Psoas muscle (tissue), 8 donors: ENCODE data around the gene ANGPT4. TPM values are rescaled to one million over a fixed set of nuclear protein-coding genes. Genes with fewer than 3 reads are reported as not detected.

Experiments used
- ATAC-seq, 4 donors: fragments of 200-7000 bp; cut with Tn5 transposase; one replicate each; pipeline ENCODE4 v1.9.1; 2020; ENCODE audit warnings: moderate library complexity in 3 of 4, mild to moderate bottlenecking in 2 of 4
- DNase-seq, 2 donors: peaks; one replicate each; pipeline ENCODE4 v3.0.0-alpha.2; 2020
- H3K27ac ChIP-seq: fragments of 200-600 bp; one replicate; pipeline ENCODE4 v1.8.0; 2022
- H3K27me3 ChIP-seq, 3 donors: fragments of 200-600 bp in 1 of 3; one replicate each; pipeline versions ENCODE4 v1.6.1 to v1.8.0; 2013 to 2022; ENCODE audit warnings: low read length in 2 of 3, mild to moderate bottlenecking in 2 of 3, moderate library complexity in 1 of 3; ENCODE audit not compliant: insufficient read depth in 3 of 3
- H3K36me3 ChIP-seq, 2 donors: fragments of 200-600 bp in 1 of 2; one replicate each; pipeline versions ENCODE4 v1.6.1 to v1.8.0; 2013 to 2022; ENCODE audit warnings: low read depth in 1 of 2, mild to moderate bottlenecking in 1 of 2, moderate library complexity in 1 of 2; ENCODE audit not compliant: insufficient read depth in 1 of 2
- H3K4me1 ChIP-seq: fragments of 200-600 bp; one replicate; pipeline ENCODE4 v1.8.0; 2022
- H3K4me3 ChIP-seq: fragments of 200-600 bp; one replicate; pipeline ENCODE4 v1.8.0; 2022; ENCODE audit warnings: mild to moderate bottlenecking
- H3K9me3 ChIP-seq: fragments of 200-600 bp; one replicate; pipeline ENCODE4 v1.8.0; 2022
- WGBS, 3 donors: extraction: QIAGEN DNeasy Blood & Tissue Kit; methylation state at CpG; one replicate each; pipeline versions ENCODE4 v1.1.6 to v1.1.7; 2013; 5-methylcytosine and 5-hydroxymethylcytosine counted together
- intact Hi-C, 2 donors: fragments of 100-400 bp; cut with DNase I; formaldehyde crosslinking; loops; one replicate each; pipeline versions ENCODE4 v1.11.0 to v1.14.2; 2022
- polyA plus RNA-seq, 3 donors: library from polyadenylated mRNA; stranded (reverse); fragments of 200-250 nt; gene quantifications; one replicate each; pipeline ENCODE4 v1.2.3, GENCODE V29; 2013
- total RNA-seq, 4 donors: library from RNA; stranded (reverse); fragmentation: NEBNext Ultra II Directional in 2 of 4; extraction: Animal tissue kit (Norgen Biotek cat#: 25700) in 2 of 4; gene quantifications; one replicate each; pipeline versions ENCODE4 v1.2.1 to v1.2.4, GENCODE V29; 2021 to 2023
- TF ChIP-seq, protein P1 (sequence below): fragments of 200-600 bp; IDR thresholded peaks from one replicate; pipeline ENCODE4 v1.8.0; 2022; ENCODE audit warnings: antibody characterized with exemption
- donor health status: healthy with polysubstance abuse.
- donor health status: DM: no; HTN: no; CAD: no; lungs with moderate emphysema.
- donor health status: Bipolar disorder and iron deficiency.
- donor health status: healthy.
- donor health status: DM: yes; HTN: yes; CAD: no.
- donor health status: DM: no; HTN: no; CAD: no.
- donor health status: DM: no; HTN: no; CAD: no.
- donor health status: DM: yes; HTN: yes; CAD: no.

Gene ANGPT4
- total and polyA plus RNA-seq, 7 donors, result 0.03 to 0.14 (median 0.06) TPM; not detected in 2

DNA sequence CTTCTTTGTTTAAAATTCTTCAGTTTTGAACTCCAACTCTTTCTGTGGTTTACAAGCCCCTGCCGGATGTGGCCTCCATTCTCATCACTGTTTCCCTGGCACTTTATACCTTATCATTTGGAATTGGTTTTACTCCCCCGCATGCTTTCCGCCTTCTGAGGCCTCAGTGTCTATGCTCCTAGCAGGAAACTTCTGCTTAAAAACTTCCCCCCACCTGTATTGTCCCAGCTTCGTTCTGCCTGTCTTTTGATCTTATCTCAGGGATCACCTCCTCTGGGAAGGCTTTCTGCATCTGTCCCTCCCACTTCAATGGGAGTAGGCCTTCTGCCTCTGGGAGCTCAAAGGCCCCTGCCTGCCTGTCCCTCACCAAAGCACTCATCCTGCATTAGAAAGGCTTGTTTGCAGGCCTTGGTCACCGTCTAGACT is 3.4 kb upstream of the ANGPT4 start:
- ATAC-seq (no peak), DNase-seq (no peak)
- TF ChIP-seq, protein P1, sequence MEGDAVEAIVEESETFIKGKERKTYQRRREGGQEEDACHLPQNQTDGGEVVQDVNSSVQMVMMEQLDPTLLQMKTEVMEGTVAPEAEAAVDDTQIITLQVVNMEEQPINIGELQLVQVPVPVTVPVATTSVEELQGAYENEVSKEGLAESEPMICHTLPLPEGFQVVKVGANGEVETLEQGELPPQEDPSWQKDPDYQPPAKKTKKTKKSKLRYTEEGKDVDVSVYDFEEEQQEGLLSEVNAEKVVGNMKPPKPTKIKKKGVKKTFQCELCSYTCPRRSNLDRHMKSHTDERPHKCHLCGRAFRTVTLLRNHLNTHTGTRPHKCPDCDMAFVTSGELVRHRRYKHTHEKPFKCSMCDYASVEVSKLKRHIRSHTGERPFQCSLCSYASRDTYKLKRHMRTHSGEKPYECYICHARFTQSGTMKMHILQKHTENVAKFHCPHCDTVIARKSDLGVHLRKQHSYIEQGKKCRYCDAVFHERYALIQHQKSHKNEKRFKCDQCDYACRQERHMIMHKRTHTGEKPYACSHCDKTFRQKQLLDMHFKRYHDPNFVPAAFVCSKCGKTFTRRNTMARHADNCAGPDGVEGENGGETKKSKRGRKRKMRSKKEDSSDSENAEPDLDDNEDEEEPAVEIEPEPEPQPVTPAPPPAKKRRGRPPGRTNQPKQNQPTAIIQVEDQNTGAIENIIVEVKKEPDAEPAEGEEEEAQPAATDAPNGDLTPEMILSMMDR, result no peak
- Histone ChIP-seq H3K9me3 (no peaks in the 10 kb centered on the region), H3K36me3 (no peaks in the 10 kb centered on the region), H3K27ac (no peak overlapping the region), H3K4me3 (no peak overlapping the region), H3K4me1 (peaks cover 4% of the 10 kb centered on the region), H3K27me3 (no peaks in the 10 kb centered on the region)
- WGBS, 3 donors, result 81 to 85% (median 83%) methylated on average over 5 of the region's 5 CpGs
- intact Hi-C loops, result no loop called here

DNA sequence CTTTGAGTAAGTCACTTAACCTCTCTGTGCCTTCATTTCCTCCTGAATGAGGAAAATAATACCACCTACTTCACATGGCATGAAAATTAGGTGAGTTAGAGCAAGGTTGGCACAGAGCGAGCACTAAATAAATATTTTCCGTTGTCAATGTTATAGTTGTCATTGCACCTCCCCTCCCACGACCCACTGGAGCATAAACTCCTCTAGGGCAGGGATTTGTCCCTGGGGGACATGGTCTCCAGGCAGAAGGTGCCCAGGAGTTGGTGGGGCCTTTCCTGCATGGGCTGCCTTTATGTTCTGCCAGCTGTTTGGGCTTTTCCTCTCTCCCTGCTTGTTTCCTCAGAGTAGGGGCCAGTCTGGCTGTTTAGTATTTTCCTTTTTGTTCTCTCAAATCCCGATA is 1.3 kb upstream of the ANGPT4 start:
- DNase-seq (no peak), ATAC-seq (no peak)
- no peak overlapping the region for H3K4me3 ChIP-seq
- no peaks in the 10 kb centered on the region for H3K27me3 ChIP-seq
- TF ChIP-seq, protein P1, result no peak
- no peaks in the 10 kb centered on the region for H3K36me3 ChIP-seq
- H3K4me1 ChIP-seq, result peaks cover 4% of the 10 kb centered on the region
- WGBS, 3 donors, result 57 to 64% (median 63%) methylated on average over 4 of the region's 4 CpGs
- H3K27ac ChIP-seq, result no peak overlapping the region
- intact Hi-C loops, result no loop called here
- no peaks in the 10 kb centered on the region for H3K9me3 ChIP-seq

DNA sequence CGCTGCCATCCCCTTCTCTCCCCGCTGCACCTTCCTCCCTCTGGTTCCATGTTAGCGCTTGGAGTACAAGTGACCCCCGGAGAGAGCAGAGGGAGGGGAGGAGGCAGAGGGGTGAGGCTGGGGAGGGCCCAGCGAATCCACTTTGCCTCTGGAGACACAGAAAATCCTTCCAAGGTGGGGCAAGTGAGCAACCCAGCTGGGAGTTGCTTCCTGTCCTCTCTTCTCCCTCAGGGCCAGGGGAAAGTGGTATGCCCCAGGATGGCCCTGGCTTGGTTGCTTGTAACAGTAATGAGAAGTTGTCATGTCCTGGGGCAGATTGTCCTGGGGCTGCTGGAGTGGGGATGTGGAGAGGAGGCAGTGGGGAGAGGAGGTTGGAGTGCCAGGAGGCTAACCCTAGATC is 691 bp upstream of the ANGPT4 start:
- no peak for DNase-seq
- Histone ChIP-seq H3K4me3 (no peak overlapping the region), H3K27ac (no peak overlapping the region), H3K27me3 (no peaks in the 10 kb centered on the region), H3K36me3 (no peaks in the 10 kb centered on the region), H3K9me3 (no peaks in the 10 kb centered on the region), H3K4me1 (peaks cover 4% of the 10 kb centered on the region)
- WGBS, 3 donors, result 47 to 57% (median 54%) methylated on average over 5 of the region's 5 CpGs
- no peak for ATAC-seq
- intact Hi-C loops, result no loop called here
- TF ChIP-seq, protein P1, result no peak

DNA sequence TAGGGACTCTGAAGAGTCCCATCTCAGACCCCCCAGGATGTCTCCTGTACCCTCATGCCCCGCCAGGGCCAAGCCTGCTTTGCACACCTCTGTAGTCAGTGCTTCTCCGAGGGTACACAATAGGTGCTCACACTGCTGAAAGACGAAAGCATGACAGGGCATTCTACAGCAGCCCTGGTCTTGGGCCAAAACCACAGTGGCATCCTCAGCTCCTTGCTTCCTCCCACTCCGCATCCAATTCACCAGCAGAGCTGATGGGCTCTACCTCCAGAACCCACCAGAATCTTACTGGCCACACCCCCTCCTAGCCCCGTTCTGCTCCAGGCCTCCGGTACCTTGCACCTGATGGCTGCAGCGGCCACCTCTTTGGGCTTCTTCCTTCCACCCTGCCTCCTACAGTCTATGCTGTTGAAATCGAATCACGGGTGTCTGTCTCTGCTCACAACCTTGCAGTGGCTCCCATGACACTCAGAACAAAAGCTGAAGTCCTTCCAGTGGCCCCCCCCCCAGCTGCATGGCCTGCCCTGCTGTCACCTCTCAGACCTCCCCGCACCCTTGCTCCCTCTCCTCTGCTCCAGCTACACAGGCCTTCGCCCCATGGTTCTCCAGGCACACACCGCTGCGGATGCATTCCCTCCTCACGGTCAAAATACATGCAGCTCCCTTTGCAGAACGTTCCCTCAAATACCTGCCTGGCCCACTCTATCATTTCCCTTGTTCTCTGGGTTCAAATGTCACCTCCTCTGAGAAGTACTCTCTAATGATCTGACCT is 1.2 kb downstream of the ANGPT4 start:
- ATAC-seq (no peak), DNase-seq (no peak)
- intact Hi-C loops, result no loop called here
- Histone ChIP-seq H3K27ac (no peak overlapping the region), H3K27me3 (no peaks in the 10 kb centered on the region), H3K36me3 (no peaks in the 10 kb centered on the region), H3K9me3 (no peaks in the 10 kb centered on the region), H3K4me1 (peaks cover 4% of the 10 kb centered on the region), H3K4me3 (no peak overlapping the region)
- WGBS, 3 donors, result 72 to 81% (median 72%) methylated on average over 15 of the region's 15 CpGs
- TF ChIP-seq, protein P1, result no peak
